H9 (cell line): Measurements from ENCODE around the gene GPR68. TPM values are rescaled to one million over a fixed set of nuclear protein-coding genes. Genes with fewer than 3 reads are reported as not detected.
"Not testable (repeated sequence)": the region's sequence is repeated elsewhere in the genome, so short reads cannot be mapped to it uniquely, and the experiment has no call there.

ENCODE experiments used
- DNase-seq: peaks from one replicate; pipeline ENCODE4 v3.0.0-alpha.2; 2017
- H2AFZ ChIP-seq: one replicate; pipeline ENCODE4 v1.6.1; 2013; ENCODE audit warnings: mild to moderate bottlenecking, low read length, control low read depth, moderate library complexity
- H2AK5ac ChIP-seq: 2 replicates; pipeline ENCODE4 v1.6.1; 2013; ENCODE audit warnings: low read length, control low read depth, mixed read lengths; ENCODE audit not compliant: insufficient read length
- H2BK120ac ChIP-seq: one replicate; pipeline ENCODE4 v1.6.1; 2013; ENCODE audit warnings: low read depth, mild to moderate bottlenecking, low read length, control low read depth, inconsistent platforms; ENCODE audit not compliant: poor library complexity, severe bottlenecking
- H2BK12ac ChIP-seq: 2 replicates; pipeline ENCODE4 v1.6.1; 2013; ENCODE audit warnings: low read length, control low read depth, mixed read lengths, low read depth; ENCODE audit not compliant: insufficient read length
- H2BK15ac ChIP-seq: 2 replicates; pipeline ENCODE4 v1.6.1; 2013; ENCODE audit warnings: low read depth, low read length, control low read depth
- H2BK20ac ChIP-seq: one replicate; pipeline ENCODE4 v1.6.1; 2013; ENCODE audit warnings: low read depth, mild to moderate bottlenecking, low read length, control low read depth, inconsistent platforms; ENCODE audit not compliant: poor library complexity, severe bottlenecking
- H2BK5ac ChIP-seq: 2 replicates; pipeline ENCODE4 v1.6.1; 2013; ENCODE audit warnings: low read length, control low read depth, mixed read lengths; ENCODE audit not compliant: insufficient read length
- H3K14ac ChIP-seq: 2 replicates; pipeline ENCODE4 v1.6.1; 2013; ENCODE audit warnings: low read length, control low read depth; ENCODE audit not compliant: insufficient read depth
- H3K18ac ChIP-seq: 2 replicates; pipeline ENCODE4 v1.6.1; 2013; ENCODE audit warnings: low read depth, mild to moderate bottlenecking, mixed read lengths, low read length, control low read depth; ENCODE audit not compliant: insufficient read length
- H3K23ac ChIP-seq: 2 replicates; pipeline ENCODE4 v1.6.1; 2013; ENCODE audit warnings: low read length, control low read depth, mixed read lengths, low read depth; ENCODE audit not compliant: insufficient read length
- H3K23me2 ChIP-seq: 2 replicates; pipeline ENCODE4 v1.6.1; 2013; ENCODE audit warnings: low read depth, mild to moderate bottlenecking, mixed read lengths, low read length, control low read depth; ENCODE audit not compliant: insufficient read length, poor library complexity, severe bottlenecking
- H3K27ac ChIP-seq: 2 replicates; pipeline ENCODE4 v1.5.1; 2013; ENCODE audit warnings: low read length, control low read depth, mixed read lengths, low read depth; ENCODE audit not compliant: insufficient read length
- H3K27me3 ChIP-seq: 2 replicates; pipeline ENCODE4 v1.6.1; 2013; ENCODE audit warnings: low read length, control low read depth, inconsistent platforms; ENCODE audit not compliant: insufficient read depth
- H3K4ac ChIP-seq: 2 replicates; pipeline ENCODE4 v1.6.1; 2013; ENCODE audit warnings: low read depth, mild to moderate bottlenecking, control low read depth, inconsistent platforms, low read length, moderate library complexity
- H3K4me1 ChIP-seq: 2 replicates; pipeline ENCODE4 v1.6.1; 2013; ENCODE audit warnings: low read length, control low read depth, inconsistent platforms; ENCODE audit not compliant: insufficient read depth
- H3K4me2 ChIP-seq: 2 replicates; pipeline ENCODE4 v1.6.1; 2013; ENCODE audit warnings: low read length, control low read depth, mixed read lengths; ENCODE audit not compliant: insufficient read length, insufficient read depth
- H3K56ac ChIP-seq: 2 replicates; pipeline ENCODE4 v1.6.1; 2013; ENCODE audit warnings: low read depth, mild to moderate bottlenecking, mixed read lengths, low read length, control low read depth; ENCODE audit not compliant: insufficient read length
- H3K79me1 ChIP-seq: 2 replicates; pipeline ENCODE4 v1.6.1; 2013; ENCODE audit warnings: low read depth, mild to moderate bottlenecking, moderate library complexity, low read length, control low read depth, inconsistent platforms; ENCODE audit not compliant: insufficient read depth, poor library complexity, severe bottlenecking
- H3K79me2 ChIP-seq: 2 replicates; pipeline ENCODE4 v1.6.1; 2013; ENCODE audit warnings: low read length, control low read depth, inconsistent platforms; ENCODE audit not compliant: insufficient read depth
- H3K9ac ChIP-seq: 2 replicates; pipeline ENCODE4 v1.6.1; 2013; ENCODE audit warnings: low read length, control low read depth, mixed read lengths; ENCODE audit not compliant: insufficient read length; ENCODE audit errors: extremely low read depth
- H3K9me3 ChIP-seq: one replicate; pipeline ENCODE4 v1.6.1; 2013; ENCODE audit warnings: low read depth, low read length, inconsistent platforms; ENCODE audit not compliant: control insufficient read depth
- H3T11ph ChIP-seq: one replicate; pipeline ENCODE4 v1.6.1; 2013; ENCODE audit warnings: mild to moderate bottlenecking, low read length, control low read depth, inconsistent platforms
- H4K20me1 ChIP-seq: one replicate; pipeline ENCODE4 v1.6.1; 2013; ENCODE audit not compliant: control insufficient read depth, insufficient read length, insufficient read depth
- H4K5ac ChIP-seq: 2 replicates; pipeline ENCODE4 v1.6.1; 2013; ENCODE audit warnings: low read depth, mild to moderate bottlenecking, mixed read lengths, low read length, control low read depth; ENCODE audit not compliant: insufficient read length
- H4K8ac ChIP-seq: replicated peaks from 2 replicates; pipeline ENCODE4 v1.6.1; 2013; ENCODE audit warnings: low read length, control low read depth, mixed read lengths, low read depth; ENCODE audit not compliant: insufficient read length
- H4K91ac ChIP-seq: 2 replicates; pipeline ENCODE4 v1.6.1; 2013; ENCODE audit warnings: low read depth, mild to moderate bottlenecking, moderate library complexity, mixed read lengths, low read length, control low read depth; ENCODE audit not compliant: insufficient read length
- H3K27ac Mint-ChIP-seq, 3 experiments: 2 replicates in 2 of 3; 3 replicates in 1 of 3; pipeline ENCODE4 v1.8.0; 2020 to 2021; ENCODE audit warnings: mixed read lengths in 3 of 3, mild to moderate bottlenecking in 1 of 3, moderate library complexity in 1 of 3
- H3K27me3 Mint-ChIP-seq: 2 replicates; pipeline ENCODE4 v1.8.0; 2021; ENCODE audit warnings: low read depth, mild to moderate bottlenecking, moderate library complexity, mixed read lengths
- H3K36me3 Mint-ChIP-seq, 3 experiments: 2 replicates in 2 of 3; 3 replicates in 1 of 3; pipeline ENCODE4 v1.8.0; 2020 to 2021; ENCODE audit warnings: low read depth in 3 of 3, mixed read lengths in 3 of 3; ENCODE audit not compliant: insufficient read depth in 1 of 3
- H3K4me1 Mint-ChIP-seq, 2 experiments: 2 replicates each; pipeline ENCODE4 v1.8.0; 2020; ENCODE audit warnings: mixed read lengths in 2 of 2
- H3K4me3 Mint-ChIP-seq, 2 experiments: 2 replicates in 1 of 2; 3 replicates in 1 of 2; pipeline ENCODE4 v1.8.0; 2020 to 2021; ENCODE audit warnings: mild to moderate bottlenecking in 2 of 2, mixed read lengths in 2 of 2, moderate library complexity in 1 of 2
- H3K9me3 Mint-ChIP-seq, 2 experiments: 2 replicates in 1 of 2; 3 replicates in 1 of 2; pipeline ENCODE4 v1.8.0; 2020; ENCODE audit warnings: mild to moderate bottlenecking in 2 of 2, mixed read lengths in 2 of 2, moderate library complexity in 1 of 2
- WGBS: extraction: QIAGEN DNeasy Blood & Tissue Kit; methylation state at CpG from one replicate; pipeline ENCODE4 v1.1.7; 2013; ENCODE audit warnings: missing lambda C conversion rate, low lambda C conversion rate, mixed read lengths; ENCODE audit not compliant: insufficient read length; ENCODE audit errors: extremely low coverage; 5-methylcytosine and 5-hydroxymethylcytosine counted together
- total RNA-seq: library from RNA; stranded (reverse); gene quantifications from 2 replicates; pipeline ENCODE4 v1.2.1, GENCODE V29; 2021
- TF ChIP-seq, protein P1 (sequence below): fragments of 200-600 bp; sonication (generic); conservative IDR thresholded peaks from 3 replicates; pipeline ENCODE4 v1.8.0; 2021; ENCODE audit warnings: antibody characterized with exemption, mild to moderate bottlenecking

GPR68 gene
- total RNA-seq, 1 experiment from 2014 or later: 0.33 TPM

DNA sequence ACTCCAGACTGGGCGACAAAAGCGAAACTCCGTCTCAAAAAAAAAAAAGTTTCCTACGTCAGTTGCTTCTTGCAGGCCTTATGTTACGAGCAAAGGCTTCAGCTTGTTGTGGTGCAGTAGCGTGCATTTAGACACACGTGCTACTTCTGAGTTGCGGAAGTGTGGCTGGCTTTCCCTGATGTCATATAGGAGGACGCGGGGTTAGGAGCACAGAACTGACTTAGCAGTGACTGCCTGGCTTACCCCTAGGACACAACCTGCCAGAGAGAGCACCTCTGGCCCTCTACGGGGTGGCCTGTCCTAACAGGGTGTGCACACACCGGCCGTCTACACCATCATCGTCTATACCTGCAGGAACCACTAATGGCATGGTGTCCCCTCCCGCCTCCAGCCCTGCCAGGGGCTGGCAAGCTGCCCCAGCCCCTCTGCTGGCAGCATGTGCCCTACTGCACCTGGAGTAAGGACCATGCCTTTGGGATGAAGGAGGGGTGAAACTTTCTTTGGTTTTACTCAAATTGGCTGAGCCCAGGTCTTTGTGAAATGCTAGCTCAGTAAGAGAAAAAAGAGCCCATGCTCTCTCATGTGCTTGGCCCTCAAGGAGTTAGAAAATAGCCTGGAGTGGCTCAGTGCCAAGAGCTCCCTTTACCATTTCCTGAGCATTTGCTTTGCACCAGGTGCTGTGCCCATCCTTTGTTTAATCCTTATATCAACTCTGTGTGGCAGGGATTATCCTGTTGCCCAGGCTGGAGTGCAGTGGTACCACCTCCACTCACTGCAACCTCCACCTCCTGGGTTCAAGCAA is 1.7 kb upstream of the GPR68 start:
- Histone ChIP-seq H4K91ac (no peak overlapping the region), H3K18ac (no peak overlapping the region), H3K9ac (no peak overlapping the region), H3K4ac (no peak overlapping the region), H4K8ac (no peak overlapping the region), H3K9me3 (no peaks in the 10 kb centered on the region), H2BK5ac (no peak overlapping the region), H3K23me2 (no peaks in the 10 kb centered on the region), H2BK12ac (no peak overlapping the region), H3K14ac (no peak overlapping the region), H3K27me3 (no peaks in the 10 kb centered on the region), H2BK15ac (no peak overlapping the region), H3K4me1 (no peaks in the 10 kb centered on the region), H3K27ac (no peak overlapping the region), H2BK20ac (no peak overlapping the region), H2AK5ac (no peak overlapping the region), H3K4me2 (no peak overlapping the region), H3T11ph (no peak overlapping the region), H3K23ac (no peak overlapping the region), H3K79me2 (no peaks in the 10 kb centered on the region), H4K20me1 (no peaks in the 10 kb centered on the region), H2AFZ (no peak overlapping the region), H3K56ac (no peak overlapping the region), H4K5ac (no peak overlapping the region), H2BK120ac (no peak overlapping the region), H3K79me1 (no peaks in the 10 kb centered on the region)
- no peak overlapping the region for H3K4me3 Mint-ChIP-seq
- no peaks in the 10 kb centered on the region; a peak in 3 of 5 replicates for H3K9me3 Mint-ChIP-seq
- WGBS: no CpG with 5 or more reads among the region's 15 CpGs
- peaks cover 19% of the 10 kb centered on the region for H3K27me3 Mint-ChIP-seq
- no peaks in the 10 kb centered on the region; a peak in 1 of 7 replicates for H3K36me3 Mint-ChIP-seq
- no peak for DNase-seq
- no peak overlapping the region; a peak in 1 of 7 replicates for H3K27ac Mint-ChIP-seq
- TF ChIP-seq, protein P1, sequence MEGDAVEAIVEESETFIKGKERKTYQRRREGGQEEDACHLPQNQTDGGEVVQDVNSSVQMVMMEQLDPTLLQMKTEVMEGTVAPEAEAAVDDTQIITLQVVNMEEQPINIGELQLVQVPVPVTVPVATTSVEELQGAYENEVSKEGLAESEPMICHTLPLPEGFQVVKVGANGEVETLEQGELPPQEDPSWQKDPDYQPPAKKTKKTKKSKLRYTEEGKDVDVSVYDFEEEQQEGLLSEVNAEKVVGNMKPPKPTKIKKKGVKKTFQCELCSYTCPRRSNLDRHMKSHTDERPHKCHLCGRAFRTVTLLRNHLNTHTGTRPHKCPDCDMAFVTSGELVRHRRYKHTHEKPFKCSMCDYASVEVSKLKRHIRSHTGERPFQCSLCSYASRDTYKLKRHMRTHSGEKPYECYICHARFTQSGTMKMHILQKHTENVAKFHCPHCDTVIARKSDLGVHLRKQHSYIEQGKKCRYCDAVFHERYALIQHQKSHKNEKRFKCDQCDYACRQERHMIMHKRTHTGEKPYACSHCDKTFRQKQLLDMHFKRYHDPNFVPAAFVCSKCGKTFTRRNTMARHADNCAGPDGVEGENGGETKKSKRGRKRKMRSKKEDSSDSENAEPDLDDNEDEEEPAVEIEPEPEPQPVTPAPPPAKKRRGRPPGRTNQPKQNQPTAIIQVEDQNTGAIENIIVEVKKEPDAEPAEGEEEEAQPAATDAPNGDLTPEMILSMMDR: no peak
- peaks cover 6 to 15% of the 10 kb centered on the region in 2 experiments for H3K4me1 Mint-ChIP-seq

DNA sequence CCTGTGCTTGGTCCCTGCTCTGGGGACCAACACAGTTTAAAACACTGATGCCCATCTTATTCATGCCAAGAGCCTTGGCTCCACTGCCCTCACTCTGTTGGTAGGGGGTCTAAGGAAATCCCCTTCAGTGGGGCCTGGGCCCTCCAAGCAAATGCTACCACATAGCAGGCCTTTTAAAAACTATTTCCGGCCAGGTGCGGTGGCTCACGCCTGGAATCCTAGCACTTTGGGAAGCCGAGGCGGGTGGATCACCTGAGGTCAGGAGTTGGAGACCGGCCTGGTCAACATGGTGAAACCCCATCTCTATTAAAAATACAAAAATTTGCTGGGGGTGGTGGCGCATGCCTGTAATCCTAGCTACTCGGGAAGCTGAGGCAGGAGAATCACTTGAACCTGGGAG is 1.1 kb upstream of the GPR68 start:
- H3K14ac ChIP-seq: not testable (repeated sequence)

More for the DNA sequence above, 1.1 kb upstream of the GPR68 start:
- no CpG with 5 or more reads among the region's 8 CpGs for WGBS
- not testable (repeated sequence) for H3K9ac ChIP-seq, H3K18ac ChIP-seq, H3K23ac ChIP-seq, H4K8ac ChIP-seq, H3K79me1 ChIP-seq, H3K4ac ChIP-seq, H4K20me1 ChIP-seq, H2BK20ac ChIP-seq, H2AK5ac ChIP-seq, H3K9me3 Mint-ChIP-seq, H3K23me2 ChIP-seq, H3K56ac ChIP-seq, H3K79me2 ChIP-seq, H3K27ac ChIP-seq, H3K9me3 ChIP-seq, H3K27ac Mint-ChIP-seq, H2AFZ ChIP-seq, H3K4me3 Mint-ChIP-seq, H2BK5ac ChIP-seq, H4K91ac ChIP-seq, H4K5ac ChIP-seq, H3K4me1 ChIP-seq, H2BK15ac ChIP-seq, H3K4me2 ChIP-seq, H3T11ph ChIP-seq, H3K36me3 Mint-ChIP-seq, H2BK12ac ChIP-seq, DNase-seq, H2BK120ac ChIP-seq, H3K27me3 ChIP-seq
- Mint-ChIP-seq H3K27me3 (peaks cover 13% of the 10 kb centered on the region), H3K4me1 (peaks cover 6 to 15% of the 10 kb centered on the region in 2 experiments)
